ENCODE measurements around the gene MFAP3L. TPM values are rescaled to one million over a fixed set of nuclear protein-coding genes. Genes with fewer than 3 reads are reported as not detected.
"Not testable (repeated sequence)": the region's sequence is repeated elsewhere in the genome, so short reads cannot be mapped to it uniquely, and the experiment has no call there.

Gene MFAP3L
- total RNA-seq, 6 experiments from 2014 or later: 23.2 to 84.3 (median 39.3) TPM

- H3K27me3 ChIP-seq: no peaks in the 10 kb centered on the region
- WGBS (ENCODE audit: insufficient coverage, low coverage, low lambda C conversion rate, missing lambda C conversion rate): 7% methylated on average over 4 of the region's 4 CpGs
- H3K4me1 ChIP-seq: no peaks in the 10 kb centered on the region
- H3K4me3 ChIP-seq: no peak overlapping the region
- no peak overlapping the region for H3K27ac ChIP-seq
- no peaks in the 10 kb centered on the region for H3K9me3 ChIP-seq
- intact Hi-C loops (cut with DNase I): loop anchor here in 1 of 2 donors (5.0 kb wide), 1 partner anchor 231 kb away; no protein-coding TSS in a partner anchor
- no peak for DNase-seq
- H3K36me3 ChIP-seq: no peaks in the 10 kb centered on the region
- peak; percentile 61 to 74 (median 74) for ATAC-seq
- TF ChIP-seq CTCF (IDR thresholded peaks at IDR 0.05): peak; percentile 72 to 87 (median 82)
- TF ChIP-seq POLR2A (IDR thresholded peaks at IDR 0.05): no peak
These were observed 21.7 kb upstream of the MFAP3L start for GRCh38 chr4:170047771-170048354.

GRCh38 chr4:170046156-170046555 is 20.0 kb upstream of the MFAP3L start:
- not testable (repeated sequence) for ATAC-seq, DNase-seq, H3K36me3 ChIP-seq, H3K27me3 ChIP-seq, H3K9me3 ChIP-seq, H3K4me1 ChIP-seq, H3K27ac ChIP-seq, H3K4me3 ChIP-seq
- intact Hi-C loops (cut with DNase I): loop anchor here in 1 of 2 donors (5.0 kb wide), 1 partner anchor 229 kb away; no protein-coding TSS in a partner anchor
- no CpG with 5 or more reads among the region's 24 CpGs for WGBS (ENCODE audit: insufficient coverage, low coverage, low lambda C conversion rate, missing lambda C conversion rate)

GRCh38 chr4:170040031-170040680 is 14.0 kb upstream of the MFAP3L start:
- intact Hi-C loops (cut with DNase I): loop anchor here in 1 of 2 donors (5.0 kb wide), 1 partner anchor 238 kb away; no protein-coding TSS in a partner anchor
- Histone ChIP-seq H3K4me1 (peaks cover 0 to 15% (median 0%) of the 10 kb centered on the region in 4 donors), H3K36me3 (no peaks in the 10 kb centered on the region), H3K9me3 (no peaks in the 10 kb centered on the region), H3K27ac (no peak overlapping the region), H3K4me3 (no peak overlapping the region), H3K27me3 (no peaks in the 10 kb centered on the region)
- ATAC-seq (peak in 1 of 4 donors; percentile 24), DNase-seq (no peak)
- no peak for TF ChIP-seq CTCF (IDR thresholded peaks at IDR 0.05)
- no peak for TF ChIP-seq POLR2A (IDR thresholded peaks at IDR 0.05)
- WGBS (ENCODE audit: insufficient coverage, low coverage, low lambda C conversion rate, missing lambda C conversion rate): 85% methylated on average over 4 of the region's 12 CpGs

- H3K27me3 ChIP-seq: no peaks in the 10 kb centered on the region
- peaks cover 0 to 15% (median 0%) of the 10 kb centered on the region in 4 donors for H3K4me1 ChIP-seq
- no peaks in the 10 kb centered on the region for H3K9me3 ChIP-seq
- 65% methylated on average over 3 of the region's 4 CpGs for WGBS (ENCODE audit: insufficient coverage, low coverage, low lambda C conversion rate, missing lambda C conversion rate)
- no peak overlapping the region for H3K4me3 ChIP-seq
- intact Hi-C loops (cut with DNase I): loop anchor here in 1 of 2 donors (10.0 kb wide), 1 partner anchor 134 kb away; no protein-coding TSS in a partner anchor
- no peak overlapping the region for H3K27ac ChIP-seq
- ATAC-seq (no peak), DNase-seq (no peak)
- TF ChIP-seq CTCF (IDR thresholded peaks at IDR 0.05): no peak
- no peak for TF ChIP-seq POLR2A (IDR thresholded peaks at IDR 0.05)
- no peaks in the 10 kb centered on the region for H3K36me3 ChIP-seq
These were observed 12.6 kb upstream of the MFAP3L start for GRCh38 chr4:170038769-170039168.

GRCh38 chr4:170038232-170038631 is 12.0 kb upstream of the MFAP3L start:
- TF ChIP-seq POLR2A (IDR thresholded peaks at IDR 0.05) (no peak), CTCF (IDR thresholded peaks at IDR 0.05) (no peak)
- WGBS (ENCODE audit: insufficient coverage, low coverage, low lambda C conversion rate, missing lambda C conversion rate): 90% methylated on average over 7 of the region's 7 CpGs
- H3K27ac ChIP-seq: no peak overlapping the region
- no peak for DNase-seq
- H3K27me3 ChIP-seq: no peaks in the 10 kb centered on the region
- H3K9me3 ChIP-seq: no peaks in the 10 kb centered on the region
- no peak overlapping the region for H3K4me3 ChIP-seq
- intact Hi-C loops (cut with DNase I): loop anchor here in 1 of 2 donors (10.0 kb wide), 1 partner anchor 133 kb away; no protein-coding TSS in a partner anchor
- no peaks in the 10 kb centered on the region for H3K36me3 ChIP-seq
- no peak for ATAC-seq
- H3K4me1 ChIP-seq: peaks cover 0 to 20% (median 0%) of the 10 kb centered on the region in 4 donors
